ENCODE data around the gene SLIT3. TPM values are rescaled to one million over a fixed set of nuclear protein-coding genes. Genes with fewer than 3 reads are reported as not detected.

SLIT3 gene
- total RNA-seq, 1 donor from 2014 or later, result 56.6 TPM

- Mint-ChIP-seq H3K36me3 (no peaks in the 10 kb centered on the region), H3K27ac (no peak overlapping the region), H3K9me3 (no peaks in the 10 kb centered on the region), H3K27me3 (peaks cover 9% of the 10 kb centered on the region), H3K4me1 (ENCODE audit: unreplicated experiment) (peaks cover 69% of the 10 kb centered on the region), H3K4me3 (no peak overlapping the region)
- no peak for DNase-seq (ENCODE audit: extremely low spot score, unreplicated experiment)
- TF ChIP-seq, protein P1, sequence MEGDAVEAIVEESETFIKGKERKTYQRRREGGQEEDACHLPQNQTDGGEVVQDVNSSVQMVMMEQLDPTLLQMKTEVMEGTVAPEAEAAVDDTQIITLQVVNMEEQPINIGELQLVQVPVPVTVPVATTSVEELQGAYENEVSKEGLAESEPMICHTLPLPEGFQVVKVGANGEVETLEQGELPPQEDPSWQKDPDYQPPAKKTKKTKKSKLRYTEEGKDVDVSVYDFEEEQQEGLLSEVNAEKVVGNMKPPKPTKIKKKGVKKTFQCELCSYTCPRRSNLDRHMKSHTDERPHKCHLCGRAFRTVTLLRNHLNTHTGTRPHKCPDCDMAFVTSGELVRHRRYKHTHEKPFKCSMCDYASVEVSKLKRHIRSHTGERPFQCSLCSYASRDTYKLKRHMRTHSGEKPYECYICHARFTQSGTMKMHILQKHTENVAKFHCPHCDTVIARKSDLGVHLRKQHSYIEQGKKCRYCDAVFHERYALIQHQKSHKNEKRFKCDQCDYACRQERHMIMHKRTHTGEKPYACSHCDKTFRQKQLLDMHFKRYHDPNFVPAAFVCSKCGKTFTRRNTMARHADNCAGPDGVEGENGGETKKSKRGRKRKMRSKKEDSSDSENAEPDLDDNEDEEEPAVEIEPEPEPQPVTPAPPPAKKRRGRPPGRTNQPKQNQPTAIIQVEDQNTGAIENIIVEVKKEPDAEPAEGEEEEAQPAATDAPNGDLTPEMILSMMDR (conservative IDR thresholded peaks at IDR 0.05), result no peak
Observed at GRCh38 chr5:169011009-169011408, 289.9 kb downstream of the SLIT3 start.

DNA sequence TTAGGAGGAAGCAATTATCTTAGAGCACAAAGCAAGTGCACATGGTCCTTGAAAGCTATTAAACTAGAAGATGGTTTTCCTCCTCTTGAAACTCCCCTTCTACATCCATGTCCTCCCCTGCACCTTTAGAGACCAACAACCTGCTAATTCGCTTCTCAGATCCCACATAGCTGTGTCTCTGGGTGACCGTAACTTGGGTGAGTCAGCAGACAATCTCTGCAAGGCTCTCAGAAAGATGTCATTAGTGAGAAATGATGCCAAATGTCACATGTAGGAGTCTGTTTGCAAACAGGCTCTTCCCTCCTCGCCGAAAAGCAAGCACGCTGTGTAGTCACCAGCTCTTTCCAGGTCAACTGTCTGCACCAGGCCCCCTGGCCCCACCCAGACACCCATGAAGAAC lies 291.8 kb downstream of the SLIT3 start:
- no peak for DNase-seq (ENCODE audit: extremely low spot score, unreplicated experiment)
- TF ChIP-seq, protein P1 (conservative IDR thresholded peaks at IDR 0.05), result no peak
- Mint-ChIP-seq H3K4me3 (no peak overlapping the region), H3K36me3 (no peaks in the 10 kb centered on the region), H3K27ac (peak overlapping the region; percentile 16), H3K4me1 (ENCODE audit: unreplicated experiment) (peaks cover 72% of the 10 kb centered on the region), H3K27me3 (peaks cover 9% of the 10 kb centered on the region), H3K9me3 (no peaks in the 10 kb centered on the region)

- TF ChIP-seq, protein P1 (conservative IDR thresholded peaks at IDR 0.05), result no peak
- no peak for DNase-seq (ENCODE audit: extremely low spot score, unreplicated experiment)
- peaks cover 68% of the 10 kb centered on the region for H3K4me1 Mint-ChIP-seq (ENCODE audit: unreplicated experiment)
Observed at GRCh38 chr5:169006842-169007790, 293.8 kb downstream of the SLIT3 start.

DNA sequence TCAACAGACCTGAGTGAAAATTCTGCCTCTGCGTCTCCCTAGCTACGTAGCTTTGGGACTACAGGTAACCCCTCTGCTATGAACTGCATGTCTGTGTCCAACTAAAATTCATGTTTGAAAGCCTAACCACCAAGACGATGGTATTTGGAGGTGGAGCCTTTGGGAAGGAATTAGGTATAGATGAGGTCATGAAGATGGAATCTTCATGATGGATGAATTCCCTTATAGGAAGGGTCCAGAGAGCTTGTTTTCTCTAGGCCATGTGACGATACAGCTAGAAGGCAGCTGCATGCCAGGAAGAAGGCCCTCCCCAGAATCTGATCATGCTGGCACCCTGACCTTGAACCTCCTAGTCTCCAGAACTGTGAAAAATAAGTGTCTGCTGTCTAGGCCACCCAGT lies 296.4 kb downstream of the SLIT3 start:
- peak overlapping the region; percentile 72 for H3K27ac Mint-ChIP-seq
- TF ChIP-seq, protein P1 (conservative IDR thresholded peaks at IDR 0.05), result no peak
- H3K27me3 Mint-ChIP-seq, result peaks cover 16% of the 10 kb centered on the region
- H3K9me3 Mint-ChIP-seq, result no peaks in the 10 kb centered on the region
- H3K4me1 Mint-ChIP-seq (ENCODE audit: unreplicated experiment), result peaks cover 49% of the 10 kb centered on the region
- H3K36me3 Mint-ChIP-seq, result no peaks in the 10 kb centered on the region
- DNase-seq (ENCODE audit: extremely low spot score, unreplicated experiment), result no peak
- H3K4me3 Mint-ChIP-seq, result peak overlapping the region; percentile 38

More at GRCh38 chr5:169006842-169007790, 293.8 kb downstream of the SLIT3 start:
- H3K4me3 Mint-ChIP-seq, result no peak overlapping the region
- H3K36me3 Mint-ChIP-seq, result no peaks in the 10 kb centered on the region
- H3K9me3 Mint-ChIP-seq, result no peaks in the 10 kb centered on the region
- H3K27me3 Mint-ChIP-seq, result peaks cover 14% of the 10 kb centered on the region
- no peak overlapping the region for H3K27ac Mint-ChIP-seq

- Mint-ChIP-seq H3K36me3 (no peaks in the 10 kb centered on the region), H3K27me3 (peaks cover 12% of the 10 kb centered on the region), H3K4me1 (ENCODE audit: unreplicated experiment) (peaks cover 43% of the 10 kb centered on the region), H3K9me3 (no peaks in the 10 kb centered on the region), H3K4me3 (peak overlapping the region; percentile 38), H3K27ac (peak overlapping the region; percentile 72)
- no peak for DNase-seq (ENCODE audit: extremely low spot score, unreplicated experiment)
- TF ChIP-seq, protein P1 (conservative IDR thresholded peaks at IDR 0.05), result peak; percentile 57
Observed at GRCh38 chr5:169003721-169004541, 297.0 kb downstream of the SLIT3 start.
